ENCODE data around the gene AP4B1.

DNA sequence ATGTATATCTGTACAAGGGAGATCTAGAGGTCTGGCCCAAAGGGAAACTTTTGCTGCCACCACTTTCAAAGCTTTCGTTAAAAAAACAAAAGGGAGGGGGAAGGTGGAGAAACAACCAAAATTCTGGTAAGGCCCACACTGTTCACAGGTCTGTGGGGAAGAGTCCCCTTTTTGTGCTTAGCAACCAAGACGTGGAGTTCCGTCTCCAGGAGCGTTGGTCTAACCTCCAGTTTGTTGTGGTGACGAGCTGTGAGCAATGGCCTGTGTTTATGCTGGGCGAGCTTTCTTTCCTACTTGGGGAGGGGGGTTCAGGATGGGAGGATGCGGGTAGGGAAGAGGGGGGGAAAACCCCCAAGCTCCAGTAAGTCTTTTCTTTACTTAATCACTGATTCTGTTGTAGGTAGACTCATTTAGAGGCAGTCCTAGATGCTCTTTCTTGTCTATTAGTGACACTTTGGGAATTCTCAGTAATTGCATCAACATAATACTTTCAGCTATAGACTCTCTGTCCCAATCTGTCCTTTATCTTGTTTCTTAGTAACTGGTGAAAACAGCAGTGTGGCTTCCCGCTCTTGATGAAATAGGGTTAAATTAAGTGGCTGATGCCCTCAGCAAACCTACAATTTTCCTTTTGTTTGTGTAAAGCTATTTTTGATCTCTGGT lies 26.0 kb upstream of the AP4B1 start:
- TF ChIP-seq, protein P1, sequence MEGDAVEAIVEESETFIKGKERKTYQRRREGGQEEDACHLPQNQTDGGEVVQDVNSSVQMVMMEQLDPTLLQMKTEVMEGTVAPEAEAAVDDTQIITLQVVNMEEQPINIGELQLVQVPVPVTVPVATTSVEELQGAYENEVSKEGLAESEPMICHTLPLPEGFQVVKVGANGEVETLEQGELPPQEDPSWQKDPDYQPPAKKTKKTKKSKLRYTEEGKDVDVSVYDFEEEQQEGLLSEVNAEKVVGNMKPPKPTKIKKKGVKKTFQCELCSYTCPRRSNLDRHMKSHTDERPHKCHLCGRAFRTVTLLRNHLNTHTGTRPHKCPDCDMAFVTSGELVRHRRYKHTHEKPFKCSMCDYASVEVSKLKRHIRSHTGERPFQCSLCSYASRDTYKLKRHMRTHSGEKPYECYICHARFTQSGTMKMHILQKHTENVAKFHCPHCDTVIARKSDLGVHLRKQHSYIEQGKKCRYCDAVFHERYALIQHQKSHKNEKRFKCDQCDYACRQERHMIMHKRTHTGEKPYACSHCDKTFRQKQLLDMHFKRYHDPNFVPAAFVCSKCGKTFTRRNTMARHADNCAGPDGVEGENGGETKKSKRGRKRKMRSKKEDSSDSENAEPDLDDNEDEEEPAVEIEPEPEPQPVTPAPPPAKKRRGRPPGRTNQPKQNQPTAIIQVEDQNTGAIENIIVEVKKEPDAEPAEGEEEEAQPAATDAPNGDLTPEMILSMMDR (IDR thresholded peaks at IDR 0.05): no peak
- no peak for TF ChIP-seq POLR2A (IDR thresholded peaks at IDR 0.05)
